ENCODE data around the gene GTPBP4.

GTPBP4 gene

DNA sequence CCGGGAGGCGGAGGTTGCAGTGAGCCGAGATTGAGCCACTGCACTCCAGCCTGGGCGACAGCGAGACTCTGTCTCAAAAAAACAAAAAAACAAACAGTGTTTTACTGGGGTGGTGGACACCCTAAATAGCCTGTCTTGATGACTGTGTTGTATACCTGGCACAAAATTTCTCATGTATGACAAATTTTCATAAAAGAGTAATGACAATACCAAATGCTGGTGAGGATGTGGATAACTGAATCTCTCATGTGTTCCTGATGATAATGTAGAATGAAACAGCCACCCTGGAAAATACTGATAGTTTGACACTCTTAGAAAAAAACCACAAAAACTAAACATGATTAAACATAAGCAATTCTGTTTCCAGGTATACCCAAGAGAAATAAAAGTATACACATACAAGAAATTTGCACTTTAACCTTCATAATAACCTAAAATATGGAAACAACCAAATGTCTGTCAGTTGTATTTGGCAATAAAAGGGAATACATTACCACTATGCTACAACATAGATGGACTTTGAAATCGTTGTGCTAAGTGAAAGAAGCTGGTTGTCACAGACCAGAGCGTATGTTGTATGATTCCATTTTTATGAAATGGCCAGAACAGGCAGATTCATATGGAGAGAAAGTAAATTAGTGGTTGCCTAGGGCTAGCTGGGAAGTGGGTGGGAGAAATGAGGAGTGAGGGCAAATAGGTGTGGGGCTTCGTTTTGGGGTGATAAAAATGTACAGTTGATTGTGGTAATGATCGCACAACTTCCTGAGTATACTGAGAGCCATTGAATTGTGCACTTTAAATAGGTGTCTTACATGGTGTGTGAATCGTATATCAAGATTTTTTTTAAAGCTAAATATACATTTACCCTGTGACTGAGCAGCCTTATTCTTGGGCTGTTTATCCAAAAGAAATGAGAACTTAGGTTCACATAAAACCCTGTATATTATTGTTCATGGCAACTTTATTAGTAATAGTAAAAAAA is 80.4 kb downstream of the GTPBP4 start:
- TF ChIP-seq CSDC2 (CRISPR knock-in tag; IDR thresholded peaks at IDR 0.05) (no peak), ZC3H10 (CRISPR knock-in tag; IDR thresholded peaks at IDR 0.05) (no peak), TOX (CRISPR knock-in tag; IDR thresholded peaks at IDR 0.05; ENCODE audit: borderline replicate concordance) (no peak), SNAI2 (CRISPR knock-in tag; IDR thresholded peaks at IDR 0.05) (no peak), GLIS3 (CRISPR knock-in tag; IDR thresholded peaks at IDR 0.05) (no peak), ESRRG (CRISPR knock-in tag; IDR thresholded peaks at IDR 0.05) (no peak), BACH2 (CRISPR knock-in tag; IDR thresholded peaks at IDR 0.05; ENCODE audit: borderline replicate concordance) (no peak), TCF4 (CRISPR knock-in tag; IDR thresholded peaks at IDR 0.05; ENCODE audit: borderline replicate concordance) (no peak), ISL1 (CRISPR knock-in tag; IDR thresholded peaks at IDR 0.05) (no peak)
- TF ChIP-seq, protein P1, sequence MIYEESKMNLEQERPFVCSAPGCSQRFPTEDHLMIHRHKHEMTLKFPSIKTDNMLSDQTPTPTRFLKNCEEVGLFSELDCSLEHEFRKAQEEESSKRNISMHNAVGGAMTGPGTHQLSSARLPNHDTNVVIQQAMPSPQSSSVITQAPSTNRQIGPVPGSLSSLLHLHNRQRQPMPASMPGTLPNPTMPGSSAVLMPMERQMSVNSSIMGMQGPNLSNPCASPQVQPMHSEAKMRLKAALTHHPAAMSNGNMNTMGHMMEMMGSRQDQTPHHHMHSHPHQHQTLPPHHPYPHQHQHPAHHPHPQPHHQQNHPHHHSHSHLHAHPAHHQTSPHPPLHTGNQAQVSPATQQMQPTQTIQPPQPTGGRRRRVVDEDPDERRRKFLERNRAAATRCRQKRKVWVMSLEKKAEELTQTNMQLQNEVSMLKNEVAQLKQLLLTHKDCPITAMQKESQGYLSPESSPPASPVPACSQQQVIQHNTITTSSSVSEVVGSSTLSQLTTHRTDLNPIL (CRISPR knock-in tag; IDR thresholded peaks at IDR 0.05; ENCODE audit: low read depth) = no peak
- TF ChIP-seq, protein P2, sequence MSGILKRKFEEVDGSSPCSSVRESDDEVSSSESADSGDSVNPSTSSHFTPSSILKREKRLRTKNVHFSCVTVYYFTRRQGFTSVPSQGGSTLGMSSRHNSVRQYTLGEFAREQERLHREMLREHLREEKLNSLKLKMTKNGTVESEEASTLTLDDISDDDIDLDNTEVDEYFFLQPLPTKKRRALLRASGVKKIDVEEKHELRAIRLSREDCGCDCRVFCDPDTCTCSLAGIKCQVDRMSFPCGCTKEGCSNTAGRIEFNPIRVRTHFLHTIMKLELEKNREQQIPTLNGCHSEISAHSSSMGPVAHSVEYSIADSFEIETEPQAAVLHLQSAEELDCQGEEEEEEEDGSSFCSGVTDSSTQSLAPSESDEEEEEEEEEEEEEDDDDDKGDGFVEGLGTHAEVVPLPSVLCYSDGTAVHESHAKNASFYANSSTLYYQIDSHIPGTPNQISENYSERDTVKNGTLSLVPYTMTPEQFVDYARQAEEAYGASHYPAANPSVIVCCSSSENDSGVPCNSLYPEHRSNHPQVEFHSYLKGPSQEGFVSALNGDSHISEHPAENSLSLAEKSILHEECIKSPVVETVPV (CRISPR knock-in tag; IDR thresholded peaks at IDR 0.05) = no peak
- no peak for ATAC-seq

All from SK-N-SH treated with all-trans-retinoic acid at 6 μM for 48 hours (cell line).